ENCODE data around the gene AGK. TPM values are rescaled to one million over a fixed set of nuclear protein-coding genes. Genes with fewer than 3 reads are reported as not detected.
"Not testable (repeated sequence)": the region's sequence is repeated elsewhere in the genome, so short reads cannot be mapped to it uniquely, and the experiment has no call there.

The AGK gene
- total and polyA plus RNA-seq, 2 of the 8 experiments (the other 6 are each of a cell fraction or from before 2014, with no cell fraction given): 25.8 to 34.0 TPM

GRCh38 chr7:141579953-141580352 lies 28.7 kb downstream of the AGK start:
- H2BK12ac ChIP-seq (ENCODE audit: low read depth, low read length); POLR2A ChIA-PET (ENCODE audit: partially characterized antibody); DNase-seq (ENCODE audit: low read depth in 1 of 2, low spot score in 2 of 2); H2BK15ac ChIP-seq (ENCODE audit: low read length); H2BK120ac ChIP-seq (replicated peaks; ENCODE audit: low read depth, low read length); H3K79me2 ChIP-seq (ENCODE audit: control insufficient read depth in 1 of 2, insufficient read depth in 2 of 2, low read length in 2 of 2); H4K8ac ChIP-seq (ENCODE audit: extremely low read depth, insufficient read depth, low read length); H2AFZ ChIP-seq (ENCODE audit: low read length); H3K36me3 ChIP-seq (ENCODE audit: control insufficient read depth in 2 of 4, insufficient read depth in 4 of 4, low read length in 3 of 4); H4K91ac ChIP-seq (replicated peaks; ENCODE audit: insufficient read length, low read length); H3K14ac ChIP-seq (ENCODE audit: insufficient read length); H3K4me1 ChIP-seq (replicated peaks in 1 of 4; ENCODE audit: control insufficient read depth in 3 of 4, insufficient read depth in 4 of 4, low read length in 3 of 4); H3K18ac ChIP-seq (ENCODE audit: extremely low read depth, low read length); H3K79me1 ChIP-seq (ENCODE audit: low read depth, low read length); H3K4ac ChIP-seq (replicated peaks; ENCODE audit: insufficient read length, low read depth, low read length); H3K23ac ChIP-seq (ENCODE audit: insufficient read length); H3K9ac ChIP-seq (replicated peaks in 1 of 4; ENCODE audit: extremely low read depth in 1 of 4, low read depth in 3 of 4, low read length in 3 of 4); FAIRE-seq; H3K23me2 ChIP-seq (ENCODE audit: low read depth, low read length); H3K56ac ChIP-seq (replicated peaks; ENCODE audit: insufficient read length, low read depth, low read length); H3K9me3 ChIP-seq (ENCODE audit: insufficient read depth in 2 of 2, low read depth in 1 of 2, low read length in 1 of 2); H4K5ac ChIP-seq (ENCODE audit: insufficient read length, low read depth, low read length); H3K27ac ChIP-seq (ENCODE audit: low read depth, low read length); H2AK5ac ChIP-seq (ENCODE audit: low read depth, low read length); H3K27me3 ChIP-seq (replicated peaks in 1 of 4; ENCODE audit: control insufficient read depth in 3 of 4, extremely low read depth in 1 of 4, insufficient read depth in 3 of 4, low read length in 3 of 4); H4K20me1 ChIP-seq (replicated peaks in 1 of 2; ENCODE audit: control insufficient read depth in 1 of 2, insufficient read depth in 2 of 2, low read length in 2 of 2); H3K4me3 ChIP-seq (ENCODE audit: extremely low read depth in 1 of 4, insufficient read depth in 2 of 4, low read depth in 3 of 4, low read length in 4 of 4); H3K4me2 ChIP-seq (ENCODE audit: insufficient read depth in 1 of 2, low read depth in 2 of 2, low read length in 2 of 2); H2BK20ac ChIP-seq (ENCODE audit: low read length); H2BK5ac ChIP-seq (ENCODE audit: low read depth, low read length): not testable (repeated sequence)
- TF ChIP-seq EP300 (IDR thresholded peaks at IDR 0.05; ENCODE audit: borderline replicate concordance in 1 of 2, low read depth in 2 of 2, low read length in 2 of 2): peak in 1 of 2 experiments; percentile 26; a peak in 1 of 3 replicates
- CTCF ChIA-PET (ENCODE audit: partially characterized antibody): interaction anchor here (1.3 kb wide), 1 partner anchor 46 kb away, joined by 3 read pairs; no protein-coding TSS in a partner anchor
- 90% methylated on average over 5 of the region's 5 CpGs; no CpG with 5 or more reads in 1 of the 2 experiments for WGBS, 2 experiments (ENCODE audit: extremely low coverage in 1 of 2, insufficient coverage in 1 of 2, insufficient read length in 1 of 2, insufficient replicate concordance in 2 of 2, low coverage in 1 of 2, low lambda C conversion rate in 2 of 2, missing lambda C conversion rate in 1 of 2)

- 88% methylated on average over 7 of the region's 7 CpGs; no CpG with 5 or more reads in 1 of the 2 experiments for WGBS, 2 experiments (ENCODE audit: extremely low coverage in 1 of 2, insufficient coverage in 1 of 2, insufficient read length in 1 of 2, insufficient replicate concordance in 2 of 2, low coverage in 1 of 2, low lambda C conversion rate in 2 of 2, missing lambda C conversion rate in 1 of 2)
- CTCF ChIA-PET (ENCODE audit: partially characterized antibody): interaction anchor here (0.6 to 1.7 kb wide), 2 partner anchors 49 kb away, joined by 3 to 4 read pairs; no protein-coding TSS in a partner anchor
- H3K36me3 ChIP-seq (ENCODE audit: control insufficient read depth in 2 of 4, insufficient read depth in 4 of 4, low read length in 3 of 4); H3K23ac ChIP-seq (ENCODE audit: insufficient read length); H3K4me2 ChIP-seq (ENCODE audit: insufficient read depth in 1 of 2, low read depth in 2 of 2, low read length in 2 of 2); H2BK15ac ChIP-seq (ENCODE audit: low read length); H2AK5ac ChIP-seq (ENCODE audit: low read depth, low read length); H3K14ac ChIP-seq (ENCODE audit: insufficient read length); H3K27me3 ChIP-seq (replicated peaks in 1 of 4; ENCODE audit: control insufficient read depth in 3 of 4, extremely low read depth in 1 of 4, insufficient read depth in 3 of 4, low read length in 3 of 4); H3K4ac ChIP-seq (replicated peaks; ENCODE audit: insufficient read length, low read depth, low read length); POLR2A ChIA-PET (ENCODE audit: partially characterized antibody); H3K9ac ChIP-seq (replicated peaks in 1 of 4; ENCODE audit: extremely low read depth in 1 of 4, low read depth in 3 of 4, low read length in 3 of 4); H2BK120ac ChIP-seq (replicated peaks; ENCODE audit: low read depth, low read length); H3K27ac ChIP-seq (ENCODE audit: low read depth, low read length); H3K4me3 ChIP-seq (ENCODE audit: extremely low read depth in 1 of 4, insufficient read depth in 2 of 4, low read depth in 3 of 4, low read length in 4 of 4); H2BK20ac ChIP-seq (ENCODE audit: low read length); H4K91ac ChIP-seq (replicated peaks; ENCODE audit: insufficient read length, low read length); H2AFZ ChIP-seq (ENCODE audit: low read length); H2BK12ac ChIP-seq (ENCODE audit: low read depth, low read length); H3K18ac ChIP-seq (ENCODE audit: extremely low read depth, low read length); DNase-seq (ENCODE audit: low read depth in 1 of 2, low spot score in 2 of 2); H3K79me1 ChIP-seq (ENCODE audit: low read depth, low read length); H3K79me2 ChIP-seq (ENCODE audit: control insufficient read depth in 1 of 2, insufficient read depth in 2 of 2, low read length in 2 of 2); H4K8ac ChIP-seq (ENCODE audit: extremely low read depth, insufficient read depth, low read length); H4K5ac ChIP-seq (ENCODE audit: insufficient read length, low read depth, low read length); FAIRE-seq; H3K23me2 ChIP-seq (ENCODE audit: low read depth, low read length); H4K20me1 ChIP-seq (replicated peaks in 1 of 2; ENCODE audit: control insufficient read depth in 1 of 2, insufficient read depth in 2 of 2, low read length in 2 of 2); H3K9me3 ChIP-seq (ENCODE audit: insufficient read depth in 2 of 2, low read depth in 1 of 2, low read length in 1 of 2); H2BK5ac ChIP-seq (ENCODE audit: low read depth, low read length); H3K56ac ChIP-seq (replicated peaks; ENCODE audit: insufficient read length, low read depth, low read length): not testable (repeated sequence)
- peaks cover 3 to 18% (median 16%) of the 10 kb centered on the region in 4 experiments; a peak in 6 of 7 replicates for H3K4me1 ChIP-seq (replicated peaks in 1 of 4; ENCODE audit: control insufficient read depth in 3 of 4, insufficient read depth in 4 of 4, low read length in 3 of 4)
Measured at GRCh38 chr7:141582063-141582462, 30.9 kb downstream of the AGK start.
